Gastroesophageal sphincter (tissue), 3 donors: ENCODE measurements around the gene STX12.

Source experiments
- CTCF ChIP-seq, 4 experiments: fragments of 200-600 bp in 2 of 4; fragments of 450-650 bp in 2 of 4; sonication (generic) in 1 of 4; IDR thresholded peaks; one replicate each; pipeline ENCODE4 v1.5.1; 2017 to 2019; ENCODE audit warnings: antibody characterized with exemption in 4 of 4, mild to moderate bottlenecking in 2 of 4, moderate library complexity in 2 of 4
- EP300 ChIP-seq: sonication (generic); formaldehyde crosslinking; IDR thresholded peaks from one replicate; pipeline ENCODE4 v1.6.1; 2017; ENCODE audit warnings: antibody characterized with exemption, mild to moderate bottlenecking
- POLR2A ChIP-seq, 2 donors: fragments of 450-650 bp; IDR thresholded peaks; one replicate each; pipeline ENCODE4 v1.6.1; 2017; ENCODE audit warnings: antibody characterized with exemption in 2 of 2, mild to moderate bottlenecking in 2 of 2, moderate library complexity in 1 of 2
- POLR2AphosphoS5 ChIP-seq: sonication (generic); formaldehyde crosslinking; IDR thresholded peaks from one replicate; pipeline ENCODE4 v1.6.1; 2017; ENCODE audit warnings: antibody characterized with exemption

GRCh38 chr1:27795601-27796000 lies 22.6 kb downstream of the STX12 start:
- no peak for TF ChIP-seq POLR2AphosphoS5
- no peak for TF ChIP-seq POLR2A (IDR thresholded peaks at IDR 0.05)
- TF ChIP-seq CTCF (IDR thresholded peaks at IDR 0.05): no peak
- TF ChIP-seq EP300: no peak
